ENCODE measurements around the gene SPNS3. TPM values are rescaled to one million over a fixed set of nuclear protein-coding genes. Genes with fewer than 3 reads are reported as not detected.

Gene SPNS3
- total RNA-seq, 4 donors from 2014 or later = 0.69 TPM; not detected in 3

GRCh38 chr17:4490109-4490591, 56.4 kb downstream of the SPNS3 start:
- Histone ChIP-seq H3K4me3 (no peak overlapping the region), H3K36me3 (no peaks in the 10 kb centered on the region), H3K9me3 (no peaks in the 10 kb centered on the region), H3K27me3 (no peaks in the 10 kb centered on the region), H3K4me1 (no peaks in the 10 kb centered on the region), H3K27ac (no peak overlapping the region)
- TF ChIP-seq, protein P1, sequence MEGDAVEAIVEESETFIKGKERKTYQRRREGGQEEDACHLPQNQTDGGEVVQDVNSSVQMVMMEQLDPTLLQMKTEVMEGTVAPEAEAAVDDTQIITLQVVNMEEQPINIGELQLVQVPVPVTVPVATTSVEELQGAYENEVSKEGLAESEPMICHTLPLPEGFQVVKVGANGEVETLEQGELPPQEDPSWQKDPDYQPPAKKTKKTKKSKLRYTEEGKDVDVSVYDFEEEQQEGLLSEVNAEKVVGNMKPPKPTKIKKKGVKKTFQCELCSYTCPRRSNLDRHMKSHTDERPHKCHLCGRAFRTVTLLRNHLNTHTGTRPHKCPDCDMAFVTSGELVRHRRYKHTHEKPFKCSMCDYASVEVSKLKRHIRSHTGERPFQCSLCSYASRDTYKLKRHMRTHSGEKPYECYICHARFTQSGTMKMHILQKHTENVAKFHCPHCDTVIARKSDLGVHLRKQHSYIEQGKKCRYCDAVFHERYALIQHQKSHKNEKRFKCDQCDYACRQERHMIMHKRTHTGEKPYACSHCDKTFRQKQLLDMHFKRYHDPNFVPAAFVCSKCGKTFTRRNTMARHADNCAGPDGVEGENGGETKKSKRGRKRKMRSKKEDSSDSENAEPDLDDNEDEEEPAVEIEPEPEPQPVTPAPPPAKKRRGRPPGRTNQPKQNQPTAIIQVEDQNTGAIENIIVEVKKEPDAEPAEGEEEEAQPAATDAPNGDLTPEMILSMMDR (IDR thresholded peaks at IDR 0.05) = no peak
- no peak for TF ChIP-seq POLR2A (IDR thresholded peaks at IDR 0.05)
- DNase-seq = no peak
- intact Hi-C loops (cut with DNase I; ENCODE audit: low total_unique reads) = no loop called here

GRCh38 chr17:4490637-4491061, 56.9 kb downstream of the SPNS3 start:
- Histone ChIP-seq H3K27ac (no peak overlapping the region), H3K4me3 (no peak overlapping the region), H3K27me3 (no peaks in the 10 kb centered on the region), H3K36me3 (no peaks in the 10 kb centered on the region), H3K4me1 (no peaks in the 10 kb centered on the region), H3K9me3 (no peaks in the 10 kb centered on the region)
- TF ChIP-seq, protein P1 (IDR thresholded peaks at IDR 0.05) = no peak
- TF ChIP-seq POLR2A (IDR thresholded peaks at IDR 0.05) = no peak
- no peak for DNase-seq
- intact Hi-C loops (cut with DNase I; ENCODE audit: low total_unique reads) = no loop called here

DNA sequence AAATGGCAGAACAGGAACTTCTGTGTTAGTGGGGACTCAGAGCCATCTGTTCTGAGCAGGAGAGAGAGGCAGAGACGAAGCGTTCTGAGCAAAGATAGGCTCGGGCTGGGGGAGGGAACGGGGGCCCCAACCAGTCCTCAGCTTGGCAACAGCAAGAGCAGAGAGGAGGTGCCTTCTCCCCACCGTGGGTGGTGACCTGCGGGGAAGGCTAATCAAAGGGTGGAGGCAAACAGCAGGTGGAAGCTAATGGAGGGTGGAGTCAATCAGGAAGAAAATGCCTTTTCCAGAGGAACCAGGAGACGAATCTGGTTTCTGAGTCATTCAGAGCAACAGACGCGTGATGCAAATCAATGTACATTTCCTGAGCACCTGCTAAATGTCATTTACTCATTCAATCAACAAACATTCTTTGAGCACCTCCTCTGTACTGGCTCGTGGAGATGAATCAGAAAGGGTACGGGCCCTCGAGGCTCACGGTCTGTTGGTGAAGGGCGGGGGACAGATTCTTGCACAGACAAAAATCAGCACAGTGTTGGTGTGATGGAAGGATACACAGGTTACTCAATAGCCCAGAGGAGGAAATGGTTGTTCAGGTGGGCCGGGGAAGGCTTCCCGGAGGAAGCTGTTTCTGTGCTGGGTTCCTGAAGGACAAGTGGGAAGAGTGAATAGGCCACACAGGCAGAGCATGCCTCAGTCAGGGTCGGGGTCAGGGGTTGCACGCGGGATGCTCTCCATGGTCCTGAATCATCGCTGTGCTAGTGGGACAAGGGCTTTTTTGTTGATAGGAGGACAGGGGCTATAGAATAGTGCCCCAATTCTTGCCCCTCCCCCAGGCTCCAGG, 59.2 kb downstream of the SPNS3 start:
- intact Hi-C loops (cut with DNase I; ENCODE audit: low total_unique reads) = no loop called here
- no peak overlapping the region for H3K27ac ChIP-seq
- H3K9me3 ChIP-seq = no peaks in the 10 kb centered on the region
- no peaks in the 10 kb centered on the region for H3K36me3 ChIP-seq
- H3K4me3 ChIP-seq = no peak overlapping the region
- H3K4me1 ChIP-seq = no peaks in the 10 kb centered on the region
- TF ChIP-seq, protein P1 (IDR thresholded peaks at IDR 0.05) = no peak
- no peak for TF ChIP-seq POLR2A (IDR thresholded peaks at IDR 0.05)
- H3K27me3 ChIP-seq = no peaks in the 10 kb centered on the region
- DNase-seq = no peak

DNA sequence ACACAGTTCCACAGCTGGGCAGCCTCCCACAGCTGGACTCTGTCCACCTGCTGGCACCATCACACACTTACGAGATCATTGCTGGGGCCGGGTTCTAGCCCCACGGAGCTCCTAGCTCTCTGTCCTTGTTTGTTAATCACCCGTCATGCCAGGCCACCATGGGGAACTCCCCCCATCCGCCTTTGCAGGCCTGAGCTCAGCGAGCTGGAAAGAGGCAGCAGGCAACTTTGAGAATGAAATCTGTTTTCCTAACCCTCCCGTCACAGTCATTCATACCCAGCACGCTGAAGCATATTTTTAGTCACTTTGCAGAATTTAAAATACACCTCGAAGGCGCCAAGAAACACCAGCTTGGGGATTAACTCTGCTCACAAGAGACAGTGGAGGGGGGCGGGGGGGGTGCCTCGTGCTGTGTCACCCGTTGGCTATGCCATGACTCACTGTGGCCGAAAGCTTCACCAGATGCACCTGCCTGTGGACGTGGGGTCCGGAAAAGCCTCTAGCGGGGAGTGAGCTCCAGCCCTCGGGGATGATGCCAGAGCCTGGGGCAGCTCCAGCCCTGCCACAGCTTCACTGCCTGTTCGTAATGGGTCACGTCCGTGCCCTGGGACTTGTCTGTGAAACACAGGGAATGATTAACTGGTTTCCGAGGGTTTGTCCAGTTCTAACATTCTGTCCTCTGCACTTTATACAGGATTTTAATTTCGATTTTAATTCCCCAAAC, 63.5 kb downstream of the SPNS3 start:
- no peaks in the 10 kb centered on the region for H3K4me1 ChIP-seq
- intact Hi-C loops (cut with DNase I; ENCODE audit: low total_unique reads) = no loop called here
- H3K9me3 ChIP-seq = no peaks in the 10 kb centered on the region
- no peak overlapping the region for H3K4me3 ChIP-seq
- H3K27ac ChIP-seq = no peak overlapping the region
- no peaks in the 10 kb centered on the region for H3K27me3 ChIP-seq
- no peak for DNase-seq
- no peaks in the 10 kb centered on the region for H3K36me3 ChIP-seq
- TF ChIP-seq, protein P1 (IDR thresholded peaks at IDR 0.05) = no peak
- TF ChIP-seq POLR2A (IDR thresholded peaks at IDR 0.05) = no peak
